ENCODE measurements around the gene STAT1.

DNA sequence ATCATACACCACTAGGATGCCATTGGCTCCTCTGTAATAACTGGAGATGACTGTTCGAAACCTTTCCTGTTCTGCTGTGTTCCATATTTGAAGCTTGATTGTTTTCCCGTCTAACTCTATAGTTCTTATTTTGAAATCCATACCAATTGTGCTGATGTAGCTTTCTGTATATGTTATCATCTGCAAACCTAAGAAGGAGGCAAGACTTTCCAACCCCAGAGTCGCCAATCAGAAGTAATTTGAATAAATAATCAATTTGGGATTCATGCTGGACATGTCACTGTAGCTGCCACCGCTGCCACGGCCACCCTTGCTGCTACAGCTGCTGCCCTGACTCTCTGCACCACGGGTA lies 20.7 kb downstream of the STAT1 start:
- TF ChIP-seq ARNTL (CRISPR knock-in tag; IDR thresholded peaks at IDR 0.05; ENCODE audit: borderline replicate concordance, low read depth) (no peak), RARB (CRISPR knock-in tag; IDR thresholded peaks at IDR 0.05) (no peak), PATZ1 (CRISPR knock-in tag; IDR thresholded peaks at IDR 0.05; ENCODE audit: borderline replicate concordance) (no peak), ZC3H10 (CRISPR knock-in tag; IDR thresholded peaks at IDR 0.05) (no peak)
